ENCODE data around the gene TASP1. TPM values are rescaled to one million over a fixed set of nuclear protein-coding genes. Genes with fewer than 3 reads are reported as not detected.

TASP1 gene
- total RNA-seq, 2 donors from 2014 or later = 8.9 to 9.8 TPM

GRCh38 chr20:13404293-13404692 lies 234.4 kb downstream of the TASP1 start:
- H3K27me3 Mint-ChIP-seq (ENCODE audit: low read depth) = no peaks in the 10 kb centered on the region
- H3K4me3 Mint-ChIP-seq = no peak overlapping the region
- no peaks in the 10 kb centered on the region for H3K4me1 Mint-ChIP-seq (ENCODE audit: low read depth)
- no peaks in the 10 kb centered on the region for H3K9me3 Mint-ChIP-seq
- peaks cover 0 to 3% of the 10 kb centered on the region in 2 donors for H3K36me3 Mint-ChIP-seq (ENCODE audit: insufficient read depth in 2 of 2)
- DNase-seq = no peak
- H3K27ac Mint-ChIP-seq = no peak overlapping the region
- ATAC-seq (replicated peaks in 1 of 2) = no peak

- H3K27ac Mint-ChIP-seq = no peak overlapping the region
- no peak overlapping the region for H3K4me3 Mint-ChIP-seq
- peaks cover 0 to 3% of the 10 kb centered on the region in 2 donors for H3K36me3 Mint-ChIP-seq (ENCODE audit: insufficient read depth in 2 of 2)
- DNase-seq (no peak), ATAC-seq (replicated peaks in 1 of 2) (no peak)
- no peaks in the 10 kb centered on the region for H3K9me3 Mint-ChIP-seq
- no peaks in the 10 kb centered on the region for H3K27me3 Mint-ChIP-seq (ENCODE audit: low read depth)
- no peaks in the 10 kb centered on the region for H3K4me1 Mint-ChIP-seq (ENCODE audit: low read depth)
Observed at GRCh38 chr20:13403453-13403852, 235.3 kb downstream of the TASP1 start.

GRCh38 chr20:13402986-13403385 lies 235.7 kb downstream of the TASP1 start:
- Mint-ChIP-seq H3K36me3 (ENCODE audit: insufficient read depth in 2 of 2) (peaks cover 0 to 3% of the 10 kb centered on the region in 2 donors), H3K27me3 (ENCODE audit: low read depth) (no peaks in the 10 kb centered on the region), H3K27ac (no peak overlapping the region), H3K9me3 (no peaks in the 10 kb centered on the region), H3K4me3 (no peak overlapping the region), H3K4me1 (ENCODE audit: low read depth) (no peaks in the 10 kb centered on the region)
- ATAC-seq (replicated peaks in 1 of 2) (no peak), DNase-seq (no peak)

GRCh38 chr20:13402171-13402760 lies 236.5 kb downstream of the TASP1 start:
- H3K27ac Mint-ChIP-seq = no peak overlapping the region
- peaks cover 0 to 3% of the 10 kb centered on the region in 2 donors for H3K36me3 Mint-ChIP-seq (ENCODE audit: insufficient read depth in 2 of 2)
- no peak overlapping the region for H3K4me3 Mint-ChIP-seq
- H3K27me3 Mint-ChIP-seq (ENCODE audit: low read depth) = no peaks in the 10 kb centered on the region
- no peaks in the 10 kb centered on the region for H3K9me3 Mint-ChIP-seq
- no peak for DNase-seq
- ATAC-seq (replicated peaks in 1 of 2) = no peak
- no peaks in the 10 kb centered on the region for H3K4me1 Mint-ChIP-seq (ENCODE audit: low read depth)

GRCh38 chr20:13401596-13401995 lies 237.1 kb downstream of the TASP1 start:
- H3K27ac Mint-ChIP-seq = no peak overlapping the region
- no peaks in the 10 kb centered on the region for H3K27me3 Mint-ChIP-seq (ENCODE audit: low read depth)
- peaks cover 0 to 3% of the 10 kb centered on the region in 2 donors for H3K36me3 Mint-ChIP-seq (ENCODE audit: insufficient read depth in 2 of 2)
- DNase-seq = no peak
- H3K4me1 Mint-ChIP-seq (ENCODE audit: low read depth) = no peaks in the 10 kb centered on the region
- no peaks in the 10 kb centered on the region for H3K9me3 Mint-ChIP-seq
- no peak for ATAC-seq (replicated peaks in 1 of 2)
- H3K4me3 Mint-ChIP-seq = no peak overlapping the region

- no peaks in the 10 kb centered on the region for H3K4me1 Mint-ChIP-seq (ENCODE audit: low read depth)
- H3K27me3 Mint-ChIP-seq (ENCODE audit: low read depth) = no peaks in the 10 kb centered on the region
- no peaks in the 10 kb centered on the region for H3K36me3 Mint-ChIP-seq (ENCODE audit: insufficient read depth in 2 of 2)
- H3K9me3 Mint-ChIP-seq = no peaks in the 10 kb centered on the region
- H3K4me3 Mint-ChIP-seq = no peak overlapping the region
- ATAC-seq (replicated peaks in 1 of 2) (no peak), DNase-seq (no peak)
- H3K27ac Mint-ChIP-seq = no peak overlapping the region
Observed at GRCh38 chr20:13400453-13400852, 238.3 kb downstream of the TASP1 start.

GRCh38 chr20:13397300-13397724 lies 241.4 kb downstream of the TASP1 start:
- Mint-ChIP-seq H3K4me1 (ENCODE audit: low read depth) (no peaks in the 10 kb centered on the region), H3K36me3 (ENCODE audit: insufficient read depth in 2 of 2) (peaks cover 0 to 7% of the 10 kb centered on the region in 2 donors), H3K27ac (no peak overlapping the region), H3K9me3 (peaks cover 0 to 2% of the 10 kb centered on the region in 2 donors), H3K4me3 (no peak overlapping the region), H3K27me3 (ENCODE audit: low read depth) (no peaks in the 10 kb centered on the region)
- DNase-seq = no peak
- no peak for ATAC-seq (replicated peaks in 1 of 2)

- Mint-ChIP-seq H3K36me3 (ENCODE audit: insufficient read depth in 2 of 2) (peaks cover 2 to 9% of the 10 kb centered on the region in 2 donors), H3K4me1 (ENCODE audit: low read depth) (no peaks in the 10 kb centered on the region), H3K4me3 (no peak overlapping the region), H3K27me3 (ENCODE audit: low read depth) (no peaks in the 10 kb centered on the region), H3K27ac (no peak overlapping the region), H3K9me3 (peaks cover 0 to 4% of the 10 kb centered on the region in 2 donors)
- DNase-seq = no peak
- no peak for ATAC-seq (replicated peaks in 1 of 2)
Observed at GRCh38 chr20:13396826-13397225, 241.9 kb downstream of the TASP1 start.

- H3K4me1 Mint-ChIP-seq (ENCODE audit: low read depth) = no peaks in the 10 kb centered on the region
- no peak overlapping the region for H3K27ac Mint-ChIP-seq
- H3K36me3 Mint-ChIP-seq (ENCODE audit: insufficient read depth in 2 of 2) = peaks cover 2 to 13% of the 10 kb centered on the region in 2 donors
- DNase-seq (no peak), ATAC-seq (replicated peaks in 1 of 2) (no peak)
- no peaks in the 10 kb centered on the region for H3K27me3 Mint-ChIP-seq (ENCODE audit: low read depth)
- H3K4me3 Mint-ChIP-seq = no peak overlapping the region
- peaks cover 0 to 4% of the 10 kb centered on the region in 2 donors for H3K9me3 Mint-ChIP-seq
Observed at GRCh38 chr20:13396022-13396421, 242.7 kb downstream of the TASP1 start.

GRCh38 chr20:13395232-13395631 lies 243.5 kb downstream of the TASP1 start:
- H3K4me3 Mint-ChIP-seq = no peak overlapping the region
- no peak overlapping the region for H3K27ac Mint-ChIP-seq
- H3K27me3 Mint-ChIP-seq (ENCODE audit: low read depth) = no peaks in the 10 kb centered on the region
- H3K4me1 Mint-ChIP-seq (ENCODE audit: low read depth) = no peaks in the 10 kb centered on the region
- ATAC-seq (replicated peaks in 1 of 2) (no peak), DNase-seq (no peak)
- peaks cover 2 to 4% of the 10 kb centered on the region in 2 donors for H3K9me3 Mint-ChIP-seq
- H3K36me3 Mint-ChIP-seq (ENCODE audit: insufficient read depth in 2 of 2) = peaks cover 7 to 15% of the 10 kb centered on the region in 2 donors

GRCh38 chr20:13392391-13392790 lies 246.3 kb downstream of the TASP1 start:
- no peak overlapping the region for H3K27ac Mint-ChIP-seq
- no peak overlapping the region for H3K4me3 Mint-ChIP-seq
- DNase-seq = no peak
- no peaks in the 10 kb centered on the region for H3K27me3 Mint-ChIP-seq (ENCODE audit: low read depth)
- H3K9me3 Mint-ChIP-seq = peaks cover 4 to 6% of the 10 kb centered on the region in 2 donors
- H3K36me3 Mint-ChIP-seq (ENCODE audit: insufficient read depth in 2 of 2) = peaks cover 19 to 20% of the 10 kb centered on the region in 2 donors
- no peaks in the 10 kb centered on the region for H3K4me1 Mint-ChIP-seq (ENCODE audit: low read depth)
- ATAC-seq (replicated peaks in 1 of 2) = no peak

- Mint-ChIP-seq H3K27me3 (ENCODE audit: low read depth) (no peaks in the 10 kb centered on the region), H3K4me3 (no peak overlapping the region), H3K9me3 (peaks cover 4 to 16% of the 10 kb centered on the region in 2 donors), H3K27ac (no peak overlapping the region), H3K36me3 (ENCODE audit: insufficient read depth in 2 of 2) (peaks cover 25% of the 10 kb centered on the region in 2 donors), H3K4me1 (ENCODE audit: low read depth) (no peaks in the 10 kb centered on the region)
- no peak for ATAC-seq (replicated peaks in 1 of 2)
- no peak for DNase-seq
Observed at GRCh38 chr20:13389115-13389514, 249.6 kb downstream of the TASP1 start.

- Mint-ChIP-seq H3K4me1 (ENCODE audit: low read depth) (no peaks in the 10 kb centered on the region), H3K27ac (no peak overlapping the region), H3K4me3 (no peak overlapping the region), H3K36me3 (ENCODE audit: insufficient read depth in 2 of 2) (peaks cover 27 to 30% of the 10 kb centered on the region in 2 donors), H3K27me3 (ENCODE audit: low read depth) (no peaks in the 10 kb centered on the region), H3K9me3 (peaks cover 14 to 25% of the 10 kb centered on the region in 2 donors)
- ATAC-seq (replicated peaks in 1 of 2) (no peak), DNase-seq (no peak)
Observed at GRCh38 chr20:13384132-13384531, 254.6 kb downstream of the TASP1 start.

- Mint-ChIP-seq H3K9me3 (peaks cover 21 to 33% of the 10 kb centered on the region in 2 donors), H3K27me3 (ENCODE audit: low read depth) (no peaks in the 10 kb centered on the region)
- ATAC-seq (replicated peaks in 1 of 2) = no peak
Observed at GRCh38 chr20:13382786-13383185, 255.9 kb downstream of the TASP1 start.

More at GRCh38 chr20:13382786-13383185, 255.9 kb downstream of the TASP1 start:
- H3K36me3 Mint-ChIP-seq (ENCODE audit: insufficient read depth in 2 of 2) = peaks cover 28 to 31% of the 10 kb centered on the region in 2 donors
- no peak overlapping the region for H3K27ac Mint-ChIP-seq
- H3K4me3 Mint-ChIP-seq = no peak overlapping the region
- H3K4me1 Mint-ChIP-seq (ENCODE audit: low read depth) = no peaks in the 10 kb centered on the region
- no peak for DNase-seq
